HG02981 (cell line): ENCODE results near the gene DNAJC5.

Source experiments
- ATAC-seq: cut with Tn5 transposase; IDR thresholded peaks from one replicate; pipeline ENCODE4 v1.9.1; 2021; ENCODE audit warnings: mild to moderate bottlenecking, moderate library complexity; ENCODE audit not compliant: unreplicated experiment

Gene DNAJC5

DNA sequence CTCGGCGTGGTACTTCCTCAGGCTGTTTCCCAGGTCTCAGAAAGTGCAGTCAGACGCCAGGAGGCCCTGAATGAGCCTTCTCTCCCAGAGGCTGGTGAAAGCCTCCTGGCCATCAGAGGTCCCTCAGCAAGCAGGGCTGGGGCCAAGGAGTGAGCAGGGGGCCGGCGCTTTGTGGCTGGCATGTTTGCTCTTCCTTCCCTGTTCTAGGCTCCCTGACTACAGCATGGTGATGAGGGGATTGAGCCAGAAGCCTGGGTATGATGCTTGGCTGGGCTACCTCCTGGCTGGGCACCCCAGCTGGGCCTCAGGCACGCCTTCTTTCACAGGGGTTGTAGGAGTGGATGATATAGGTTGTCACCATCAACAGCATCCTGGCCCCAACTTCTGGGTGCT, 11.7 kb upstream of the DNAJC5 start:
- no peak for ATAC-seq

GRCh38 chr20:63884506-63885263, 10.2 kb upstream of the DNAJC5 start:
- ATAC-seq, result no peak

- no peak for ATAC-seq
Observed at GRCh38 chr20:63885264-63886053, 9.5 kb upstream of the DNAJC5 start.

DNA sequence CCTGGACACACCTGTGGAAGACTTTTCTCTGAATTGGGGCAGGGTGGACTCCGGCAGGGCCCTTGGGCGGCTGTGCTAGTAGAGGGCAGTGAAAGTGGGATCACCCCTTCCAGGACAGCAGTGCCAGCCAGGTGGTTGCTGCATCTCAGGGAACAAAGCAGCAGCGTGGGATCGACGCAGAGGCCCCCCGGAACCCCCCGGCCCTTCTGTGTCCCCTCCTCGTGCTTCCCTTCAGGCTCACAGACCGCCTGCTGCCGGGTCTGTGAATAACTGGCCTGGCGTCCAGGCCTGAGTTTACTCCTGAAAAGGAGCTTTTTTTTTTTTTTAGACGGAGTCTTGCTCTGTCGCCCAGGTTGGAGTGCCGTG, 8.9 kb upstream of the DNAJC5 start:
- ATAC-seq, result no peak

DNA sequence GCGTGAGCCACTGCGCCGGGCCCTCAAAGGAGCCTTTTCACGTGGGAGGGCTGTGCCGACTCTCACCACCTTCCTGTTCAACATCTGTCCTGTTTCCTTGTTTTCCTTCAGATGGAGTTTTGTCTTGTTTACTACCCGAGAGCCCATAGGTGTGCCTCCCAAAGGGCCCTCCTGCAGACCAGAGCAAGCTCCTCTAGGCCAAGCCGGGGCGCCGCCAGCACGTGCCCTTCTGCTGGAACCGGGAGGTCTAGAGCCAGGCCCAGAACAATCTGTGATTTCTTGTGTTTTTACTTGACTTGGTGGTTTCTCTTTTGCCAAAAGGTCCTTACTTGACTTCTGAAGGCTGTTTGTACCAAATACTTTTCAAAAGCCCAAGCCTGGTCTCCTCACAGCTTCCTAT, 8.0 kb upstream of the DNAJC5 start:
- ATAC-seq, result no peak

- no peak for ATAC-seq
Observed at GRCh38 chr20:63889241-63890200, 5.4 kb upstream of the DNAJC5 start.

- no peak for ATAC-seq
Observed at GRCh38 chr20:63890201-63890576, 4.7 kb upstream of the DNAJC5 start.

GRCh38 chr20:63890616-63891015, 4.3 kb upstream of the DNAJC5 start:
- no peak for ATAC-seq

DNA sequence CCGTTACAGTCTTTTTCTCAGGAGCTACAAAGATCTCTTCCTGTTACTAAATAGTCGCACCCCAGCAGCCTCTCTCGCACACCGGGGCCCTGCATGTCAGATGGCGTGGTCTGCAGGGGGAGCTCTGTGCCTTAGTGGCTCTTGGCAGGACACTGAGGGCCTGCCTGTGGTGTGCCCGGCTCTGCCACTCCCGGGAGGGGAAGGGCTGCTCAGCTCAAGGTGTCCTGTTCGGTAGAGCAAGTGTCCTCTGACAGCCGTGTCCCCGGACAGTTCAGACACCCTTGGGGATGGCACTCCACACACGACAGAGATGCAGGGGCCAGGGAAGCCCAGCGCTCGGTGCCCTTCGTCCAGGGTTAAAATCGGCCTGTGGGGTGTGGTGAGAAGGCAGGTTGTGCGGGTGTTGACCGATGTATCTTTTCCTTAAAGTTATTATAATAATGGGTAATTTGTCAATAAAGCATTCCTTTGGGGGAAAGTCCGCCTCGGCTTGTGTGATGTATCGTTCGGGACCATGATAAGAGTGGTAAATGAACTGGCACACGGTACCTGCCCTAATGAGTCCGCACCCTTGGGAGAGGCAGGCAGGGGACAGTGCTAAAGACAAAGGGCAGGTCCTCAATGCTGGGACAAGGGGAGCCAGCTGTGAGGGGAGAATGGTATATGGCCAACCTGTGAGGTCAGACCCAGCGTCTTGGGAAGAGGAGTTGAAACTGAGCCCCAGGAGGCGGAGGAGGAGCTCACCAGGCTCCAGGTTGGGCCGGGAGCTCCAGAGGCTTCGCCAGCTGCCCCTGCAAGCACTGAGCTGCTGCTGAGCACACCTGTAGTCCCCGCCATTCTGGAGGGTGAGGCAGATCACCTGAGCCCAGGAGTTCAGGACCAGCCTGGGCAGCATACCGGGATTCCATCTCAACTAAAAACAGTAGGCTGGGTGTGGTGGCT, 3.6 kb upstream of the DNAJC5 start:
- ATAC-seq, result no peak

DNA sequence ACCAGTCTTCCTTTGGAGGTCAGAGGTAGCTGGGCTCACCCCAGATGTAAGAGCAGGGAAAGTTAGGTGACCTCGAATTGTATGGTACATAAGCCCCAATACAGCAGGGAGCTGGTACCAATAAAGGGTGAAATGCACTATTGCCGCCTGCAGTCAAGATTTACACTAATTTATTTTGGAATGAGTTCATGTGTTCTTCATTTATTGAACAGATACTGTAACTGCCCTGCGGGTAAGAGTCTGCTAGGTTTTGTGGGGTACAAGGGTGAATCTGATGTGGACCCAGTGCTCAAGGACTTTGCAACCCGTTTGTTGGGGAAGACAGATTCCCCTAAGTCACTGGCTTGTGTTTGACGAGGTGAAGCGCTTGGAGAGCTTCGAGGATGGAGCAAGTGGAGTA, 2.5 kb upstream of the DNAJC5 start:
- ATAC-seq, result no peak

- ATAC-seq, result no peak
Observed at GRCh38 chr20:63893999-63894357, 948 bp upstream of the DNAJC5 start.

GRCh38 chr20:63895202-63895951, 451 bp downstream of the DNAJC5 start:
- ATAC-seq, result peak; percentile 6

DNA sequence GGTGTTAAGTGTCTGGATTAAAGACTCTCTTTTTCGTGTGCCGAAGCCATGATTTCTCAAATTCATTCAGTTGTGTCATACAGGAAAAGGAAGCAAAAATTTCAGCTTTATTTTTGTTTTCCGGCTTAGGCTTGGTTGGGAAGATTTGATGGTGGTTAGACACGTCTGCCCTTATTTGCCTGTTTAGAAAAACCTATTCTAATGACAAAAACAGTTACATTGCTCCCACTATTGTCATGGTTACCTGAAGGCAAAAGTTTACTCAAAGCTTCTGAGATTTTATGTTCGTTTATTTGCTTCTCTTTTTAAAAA, 982 bp downstream of the DNAJC5 start:
- ATAC-seq, result no peak

GRCh38 chr20:63896264-63897105, 1.6 kb downstream of the DNAJC5 start:
- peak; percentile 31 for ATAC-seq

DNA sequence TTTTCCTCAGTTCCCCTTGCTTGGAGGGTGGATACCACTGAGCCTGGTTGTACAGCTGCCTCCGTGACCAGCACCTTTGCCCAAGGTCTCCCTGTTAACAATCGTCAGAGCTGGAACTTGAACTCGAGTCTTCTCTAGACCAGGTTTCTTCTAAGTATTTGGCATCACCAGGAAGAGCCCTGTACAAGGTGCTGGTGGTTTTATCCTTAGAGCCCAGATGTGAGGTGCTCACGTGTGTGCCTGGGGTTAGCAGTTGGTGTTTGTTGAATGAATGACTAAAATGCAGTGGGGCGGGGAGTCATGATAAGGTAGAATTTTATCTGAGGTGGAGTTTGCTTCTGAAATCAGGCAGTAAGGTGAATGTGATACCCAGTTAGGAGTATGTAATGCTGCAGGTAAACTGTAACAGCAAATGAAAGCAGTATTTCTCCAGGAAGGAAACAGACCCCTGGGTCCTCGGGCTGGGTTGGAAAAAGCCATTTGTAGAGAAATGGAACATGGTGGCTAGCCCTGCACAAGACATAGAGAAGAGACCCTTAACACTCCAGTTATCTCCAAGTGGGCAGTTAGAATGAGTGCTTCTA, 3.1 kb downstream of the DNAJC5 start:
- ATAC-seq, result no peak

- no peak for ATAC-seq
Observed at GRCh38 chr20:63898882-63899558, 4.1 kb downstream of the DNAJC5 start.

DNA sequence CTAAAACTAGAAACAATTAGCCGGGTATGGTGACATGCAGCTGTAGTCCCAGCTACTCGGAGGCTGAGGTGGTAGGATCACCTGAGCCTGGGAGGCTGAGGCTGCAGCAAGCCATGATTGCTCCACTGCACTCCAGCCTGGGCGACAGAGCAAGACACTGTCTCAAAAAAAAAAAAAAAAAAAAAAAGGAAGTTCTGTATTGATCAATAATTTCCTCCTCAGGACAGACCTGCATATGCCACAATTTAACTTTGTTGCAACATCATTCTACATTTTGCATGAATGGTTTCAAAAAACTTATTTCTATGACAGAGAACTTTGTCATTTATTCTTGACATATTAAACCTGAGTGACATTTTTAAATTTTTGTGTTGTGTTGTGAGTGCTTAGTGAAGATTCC, 5.5 kb downstream of the DNAJC5 start:
- ATAC-seq, result no peak
